NCI-H187 (cell line): ENCODE results near the gene PNLIPRP2.

Experiments used
- DNase-seq, 2 experiments: peaks; one replicate each; lab custom pipeline; 2025; lab: John Stamatoyannopoulos, UW

The PNLIPRP2 gene

DNA sequence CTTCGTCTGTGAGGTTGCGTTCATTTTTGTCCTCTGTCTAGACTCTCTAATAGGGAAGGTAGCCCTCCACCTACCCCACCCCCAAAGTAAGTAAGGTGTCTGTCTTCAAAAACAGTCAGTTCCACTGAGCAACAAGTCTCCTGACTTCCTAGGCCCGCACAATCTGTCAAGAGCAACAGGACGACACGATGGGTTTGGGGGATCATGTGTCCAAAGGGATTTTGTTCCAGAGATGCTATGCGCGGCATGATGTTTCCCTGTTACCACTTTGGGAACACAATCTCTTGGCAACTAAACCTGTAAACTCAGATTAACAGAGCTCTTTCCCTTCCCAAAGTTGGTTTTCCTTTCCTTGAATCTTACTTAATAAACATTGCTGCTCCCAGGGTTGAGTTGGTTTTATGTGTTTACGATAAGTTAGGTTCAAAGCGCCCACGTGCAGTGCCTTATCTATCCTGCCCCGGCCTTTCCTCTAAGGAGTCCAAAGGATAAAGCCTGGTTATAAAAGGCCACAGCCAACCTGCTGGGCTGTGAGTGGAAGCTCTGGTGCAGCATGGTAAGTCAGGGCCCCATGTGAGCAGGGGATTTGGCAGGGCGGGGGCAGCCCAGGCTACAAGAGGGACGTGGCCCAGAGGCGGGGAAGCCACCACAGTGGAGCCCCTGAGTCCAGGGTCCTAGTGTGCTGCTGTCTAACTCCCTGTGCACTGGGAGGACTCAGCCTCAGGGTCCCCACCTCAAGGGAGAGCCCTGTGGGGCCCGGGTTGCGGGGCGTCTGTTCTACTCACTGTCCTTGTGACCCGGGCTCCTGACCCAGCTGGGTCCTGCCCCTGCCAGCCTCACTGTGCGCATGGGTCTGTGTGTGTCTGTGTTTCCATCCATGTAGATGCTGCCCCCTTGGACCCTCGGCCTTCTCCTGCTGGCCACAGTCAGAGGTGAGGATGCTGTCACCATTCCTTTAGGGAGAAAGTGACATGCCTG lies at the start of gene PNLIPRP2:
Gene PNLIPRP2 (plus strand): TSS at position 531 of the 978 bp plus-strand sequence.
- no peak for DNase-seq

DNA sequence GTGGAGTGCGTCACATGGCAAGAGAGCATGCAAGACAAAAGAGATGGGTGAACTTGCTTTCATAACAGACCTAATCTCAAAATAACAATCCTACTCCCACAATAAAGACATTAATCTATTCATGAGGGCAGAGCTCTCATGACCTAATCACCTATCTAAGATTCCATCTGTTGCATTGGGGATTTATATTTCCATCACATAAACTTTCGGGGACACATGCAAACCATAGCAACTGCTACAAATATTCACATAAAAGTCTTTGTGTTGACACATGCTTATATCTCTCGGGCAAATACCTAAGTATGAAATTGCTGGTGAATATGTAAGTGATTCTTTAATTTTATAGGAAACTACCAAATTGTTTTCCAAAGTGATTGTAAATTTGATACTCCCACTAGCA lies 46.0 kb upstream of the PNLIPRP2 start:
- DNase-seq: no peak

DNA sequence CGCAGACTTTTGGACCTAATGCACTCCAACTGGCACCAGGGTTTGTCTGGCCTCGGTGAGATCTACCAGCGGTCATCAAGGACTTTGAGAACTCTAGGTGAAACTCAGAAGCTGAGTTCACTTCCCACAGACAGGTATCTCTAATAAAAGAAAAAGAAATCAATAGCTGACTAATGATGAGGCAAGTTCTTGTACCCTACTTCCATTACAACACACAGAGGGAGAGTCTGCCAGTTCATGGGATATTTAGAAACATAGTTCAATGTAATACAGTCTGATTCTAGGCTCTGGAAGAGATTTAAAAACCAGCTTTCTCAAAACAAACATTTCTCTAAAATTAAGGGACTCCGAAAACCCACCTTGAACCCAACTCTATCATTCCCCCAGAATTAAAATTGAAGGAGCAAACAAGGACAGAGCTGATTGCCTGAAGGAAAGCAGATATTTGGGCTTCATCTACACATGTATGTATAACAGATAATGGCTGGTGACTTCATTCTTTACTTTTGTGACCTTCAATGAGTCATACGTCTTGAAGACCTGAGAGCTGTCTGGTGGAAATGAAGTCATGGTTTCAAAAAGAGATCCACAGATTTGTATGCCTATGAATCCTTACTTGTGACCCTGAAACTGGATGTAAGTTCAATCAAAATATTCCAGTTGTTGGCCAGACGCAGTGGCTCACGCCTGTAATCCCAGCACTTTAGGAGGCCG lies 32.7 kb upstream of the PNLIPRP2 start:
- no peak for DNase-seq

DNA sequence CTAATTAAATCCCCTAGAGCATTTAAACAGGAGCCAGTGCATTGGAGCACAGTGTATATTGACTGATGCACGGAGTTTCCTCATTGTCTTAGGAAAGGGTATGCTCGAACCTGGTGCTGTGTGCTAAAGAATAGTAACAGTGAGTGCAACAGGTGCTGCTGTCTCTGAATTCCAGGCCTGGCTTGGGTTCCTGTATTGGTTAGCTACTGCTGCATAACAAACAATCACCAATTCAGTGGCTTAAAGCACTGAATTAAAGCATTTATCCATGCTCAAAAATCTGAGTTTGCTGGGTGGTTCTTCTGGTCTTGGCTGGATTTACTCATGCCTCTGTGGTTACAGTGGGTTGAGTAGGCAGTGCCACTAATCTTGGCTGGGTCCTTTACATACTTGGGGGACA lies 31.8 kb upstream of the PNLIPRP2 start:
- DNase-seq: no peak

DNA sequence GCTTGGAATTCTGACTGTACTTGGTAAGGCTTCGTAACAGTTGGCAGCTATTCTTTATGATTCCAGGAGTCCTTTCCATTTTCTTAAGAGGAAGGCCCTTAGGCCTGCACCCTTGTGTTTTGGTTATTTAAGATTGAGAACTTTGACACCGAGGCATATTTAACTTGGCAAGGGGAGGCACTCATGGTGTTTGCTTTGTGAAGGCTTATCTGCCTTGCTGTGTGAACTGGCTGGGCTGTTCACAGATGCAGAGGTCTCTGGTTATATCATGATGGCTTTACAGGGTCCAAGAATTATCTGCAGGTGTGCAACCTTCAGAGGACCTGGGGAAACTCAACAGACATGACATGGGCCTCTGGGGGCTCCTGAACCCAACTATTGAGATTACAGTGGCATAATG lies 30.8 kb upstream of the PNLIPRP2 start:
- no peak for DNase-seq

DNA sequence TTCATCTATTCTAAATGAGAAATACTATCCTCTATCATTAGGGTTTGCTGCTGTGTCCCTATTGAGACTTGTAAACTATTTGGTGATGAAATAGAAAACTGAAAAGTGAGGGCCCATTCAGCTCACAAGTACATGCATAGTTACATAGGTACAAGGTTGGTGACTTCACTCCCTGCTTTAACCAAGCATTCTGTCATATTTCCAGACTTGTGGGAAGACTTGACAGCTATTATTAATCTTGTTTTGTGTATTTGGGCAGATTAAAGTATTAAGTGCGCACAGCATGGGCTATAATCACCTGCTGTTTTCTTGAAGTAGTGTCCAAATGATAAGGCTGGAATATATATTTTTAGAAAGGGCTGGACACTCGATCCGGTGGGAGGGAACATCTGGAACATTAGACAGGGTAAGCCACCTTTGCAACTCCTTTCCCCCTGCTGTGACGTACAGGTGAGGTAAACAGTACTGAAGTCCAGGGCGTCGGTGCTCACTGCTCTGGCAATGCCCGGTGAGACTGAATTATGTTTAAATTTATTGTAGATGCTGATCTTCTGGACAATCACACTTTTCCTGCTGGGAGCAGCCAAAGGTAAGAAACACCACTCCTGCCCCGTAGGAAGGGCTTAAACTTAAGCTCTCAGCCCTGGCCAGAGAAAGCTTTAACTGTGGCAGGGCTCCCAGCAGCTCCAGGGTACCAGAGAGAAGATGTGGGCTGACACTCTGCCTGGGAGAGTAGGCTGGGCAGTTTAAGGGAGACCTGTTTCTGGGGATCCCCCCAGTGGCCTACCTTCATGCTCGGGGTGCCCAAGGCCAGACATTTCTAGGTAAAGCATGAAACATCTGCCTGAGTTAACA lies 29.9 kb upstream of the PNLIPRP2 start, which contains the start of gene PNLIPRP1:
Gene PNLIPRP1 (plus strand): TSS at position 370 of the 855 bp plus-strand sequence. CDS start 171 bp downstream, at position 541.
- no peak for DNase-seq

DNA sequence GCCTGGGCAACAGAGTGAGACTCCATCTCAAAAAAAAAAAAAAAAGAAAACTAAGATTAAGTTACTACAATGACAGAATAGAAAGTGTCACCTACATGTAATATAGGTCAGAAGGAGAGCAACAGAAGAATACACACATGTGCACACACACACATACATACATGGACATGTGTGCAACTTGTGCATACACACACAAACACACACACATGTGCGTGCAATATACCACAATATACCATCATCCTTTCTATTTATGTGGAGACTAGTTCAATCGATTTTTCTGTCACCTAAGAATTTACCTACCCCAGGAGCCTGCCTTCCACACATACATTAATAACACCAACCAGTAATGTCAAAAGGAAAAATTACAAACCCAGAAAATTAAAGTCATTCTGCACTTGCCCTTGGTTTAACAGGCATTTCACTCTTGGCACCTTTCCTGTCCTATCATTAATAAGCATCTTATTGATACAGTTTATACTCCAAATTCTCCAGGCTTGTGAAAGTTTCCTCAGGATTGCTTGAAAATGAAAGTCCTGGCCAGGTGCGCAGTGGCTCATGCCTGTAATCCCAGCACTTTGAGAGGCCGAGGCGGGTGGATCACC lies 27.5 kb upstream of the PNLIPRP2 start:
- DNase-seq: no peak

DNA sequence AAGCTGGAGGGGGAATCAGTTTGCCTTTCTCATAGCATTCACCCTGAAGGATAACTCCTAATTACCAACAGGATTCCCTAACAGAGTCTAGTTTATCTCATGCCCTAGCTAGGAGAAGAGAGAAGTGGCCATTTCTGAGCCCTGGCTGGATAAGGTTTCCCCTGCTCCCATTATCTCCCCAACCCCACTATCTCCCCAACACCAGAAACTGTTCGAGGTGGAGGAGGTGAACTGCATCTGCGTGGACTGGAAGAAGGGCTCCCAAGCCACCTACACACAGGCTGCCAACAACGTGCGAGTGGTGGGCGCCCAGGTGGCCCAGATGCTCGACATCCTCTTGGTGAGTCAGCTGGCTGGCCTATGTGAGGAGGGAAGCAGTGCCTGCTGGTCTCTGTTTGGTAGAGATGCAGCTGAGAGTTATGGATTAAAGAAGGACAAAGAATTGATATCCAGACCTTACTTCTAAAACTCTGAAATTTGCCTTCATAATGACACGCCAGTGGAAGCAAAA lies 26.2 kb upstream of the PNLIPRP2 start:
- DNase-seq: no peak

DNA sequence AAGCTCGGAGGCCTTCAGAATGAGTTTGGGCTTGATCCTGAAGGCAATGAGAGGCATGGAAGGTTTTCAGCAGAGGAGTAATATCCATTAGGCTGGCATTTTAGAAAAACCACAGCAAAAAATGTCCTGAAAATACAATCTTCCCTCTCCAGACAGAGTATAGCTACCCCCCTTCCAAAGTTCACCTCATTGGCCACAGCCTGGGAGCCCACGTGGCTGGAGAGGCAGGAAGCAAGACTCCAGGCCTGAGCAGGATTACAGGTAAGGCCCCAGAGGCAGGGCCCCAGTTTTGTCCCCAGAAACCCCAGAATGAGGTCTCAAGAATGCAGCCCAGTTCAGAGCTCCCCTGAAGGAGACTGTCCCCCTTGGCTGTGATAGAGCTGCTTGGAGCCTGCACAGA lies 24.7 kb upstream of the PNLIPRP2 start:
- DNase-seq: no peak

DNA sequence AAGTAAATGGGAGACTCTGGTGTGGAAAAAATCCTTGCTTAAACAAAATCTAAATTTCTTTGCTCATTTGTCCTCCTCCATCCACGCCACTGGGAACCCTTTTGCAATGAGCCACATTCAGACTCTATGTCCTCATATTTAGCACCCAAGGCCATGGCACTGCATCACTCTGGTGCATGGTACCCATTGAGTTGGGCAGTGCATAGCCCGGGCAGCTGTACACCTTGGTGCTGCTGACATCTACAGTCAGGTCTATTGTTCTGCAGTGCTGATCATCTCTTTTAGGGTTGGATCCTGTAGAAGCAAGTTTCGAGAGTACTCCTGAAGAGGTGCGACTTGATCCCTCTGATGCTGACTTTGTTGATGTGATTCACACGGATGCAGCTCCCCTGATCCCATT lies 23.2 kb upstream of the PNLIPRP2 start:
- no peak for DNase-seq

DNA sequence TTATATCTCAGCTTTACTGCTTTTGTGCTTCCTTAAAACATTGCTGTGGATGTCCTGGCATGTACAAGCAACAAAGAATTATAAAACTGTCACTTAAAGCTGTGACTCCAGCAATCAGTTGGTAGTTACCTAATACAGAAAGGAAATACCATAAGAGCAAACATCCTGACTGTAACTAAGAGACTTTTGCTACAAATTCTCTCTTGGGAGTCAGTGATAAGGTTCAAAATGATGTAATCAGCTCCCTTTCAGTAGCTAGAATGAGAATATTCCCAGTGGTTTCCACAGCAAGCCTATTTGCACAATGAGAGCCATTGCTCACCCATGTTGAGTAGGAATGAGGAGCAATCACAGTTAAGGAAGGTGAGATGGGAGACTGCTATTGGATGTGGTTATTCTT lies 22.4 kb upstream of the PNLIPRP2 start:
- no peak for DNase-seq

DNA sequence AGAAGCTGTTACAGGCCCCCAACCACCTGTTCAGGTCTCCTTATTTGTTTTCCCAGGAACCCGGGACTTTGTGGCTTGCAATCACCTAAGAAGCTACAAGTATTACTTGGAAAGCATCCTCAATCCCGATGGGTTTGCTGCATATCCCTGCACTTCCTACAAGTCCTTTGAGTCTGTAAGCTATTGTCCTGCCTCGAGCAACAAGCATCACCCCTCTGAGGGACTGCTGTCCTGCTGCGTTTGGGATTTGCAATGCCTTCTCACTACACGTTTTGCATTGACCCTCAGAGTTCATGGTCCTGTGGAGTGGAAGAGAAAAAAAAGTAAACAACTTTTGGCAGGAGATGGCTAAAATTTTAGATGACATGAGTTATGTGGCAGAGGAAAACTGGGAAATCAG lies 20.8 kb upstream of the PNLIPRP2 start:
- DNase-seq: no peak

DNA sequence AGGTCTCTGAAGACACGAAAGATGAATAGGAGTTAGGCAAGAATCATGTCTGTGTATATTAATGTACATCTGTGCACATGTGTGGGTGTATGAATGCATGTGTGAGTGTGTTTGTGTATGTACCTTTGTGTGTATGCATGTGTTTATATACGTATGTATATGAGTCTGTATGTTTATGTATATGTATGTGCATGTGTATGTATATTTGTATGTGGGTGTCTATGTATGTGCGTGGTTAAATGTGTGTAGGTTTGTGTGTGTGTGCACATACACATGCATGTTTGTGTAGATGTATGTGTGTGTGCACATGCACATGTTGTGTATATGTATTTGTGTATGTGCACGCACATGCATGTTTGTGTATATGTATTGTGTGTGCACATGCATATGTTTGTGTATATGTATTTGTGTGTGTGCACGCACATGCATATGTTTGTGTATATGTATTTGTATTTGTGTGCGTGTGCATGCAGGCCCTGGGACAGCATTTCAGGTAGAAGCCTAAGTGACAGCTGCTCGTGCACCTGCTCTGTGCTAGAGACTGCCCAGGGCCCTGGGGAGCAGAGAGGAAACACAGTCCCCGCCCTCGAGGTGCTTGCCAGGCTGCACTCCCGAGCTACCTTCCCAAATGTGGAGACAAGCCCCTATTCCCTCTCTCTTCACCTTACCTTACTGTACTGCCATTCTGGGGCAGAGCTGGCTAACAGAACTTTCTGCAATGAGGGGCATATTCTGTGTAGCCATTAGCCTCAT lies 17.9 kb upstream of the PNLIPRP2 start:
- no peak for DNase-seq

DNA sequence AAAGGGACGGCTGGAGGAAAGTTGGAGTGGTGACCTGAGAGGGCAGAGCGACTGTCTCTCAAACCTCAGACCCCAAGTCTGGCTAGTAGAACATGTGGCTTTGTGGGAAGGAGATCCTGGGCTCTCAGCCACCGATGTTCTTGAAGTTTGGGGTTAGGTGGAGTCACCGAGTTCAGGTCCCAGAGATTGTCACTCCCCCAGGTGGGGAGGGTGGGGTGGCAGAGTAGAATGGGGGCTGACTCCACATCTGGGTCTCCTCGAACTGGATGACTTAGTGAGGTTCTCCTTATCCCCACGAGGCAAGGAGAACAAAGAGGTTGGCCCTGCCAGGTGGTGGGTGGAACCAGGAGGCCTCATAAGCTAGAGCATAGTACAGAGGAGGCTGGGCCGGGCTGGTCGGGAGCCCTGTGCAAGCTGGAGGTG lies 14.7 kb upstream of the PNLIPRP2 start:
- DNase-seq: no peak

DNA sequence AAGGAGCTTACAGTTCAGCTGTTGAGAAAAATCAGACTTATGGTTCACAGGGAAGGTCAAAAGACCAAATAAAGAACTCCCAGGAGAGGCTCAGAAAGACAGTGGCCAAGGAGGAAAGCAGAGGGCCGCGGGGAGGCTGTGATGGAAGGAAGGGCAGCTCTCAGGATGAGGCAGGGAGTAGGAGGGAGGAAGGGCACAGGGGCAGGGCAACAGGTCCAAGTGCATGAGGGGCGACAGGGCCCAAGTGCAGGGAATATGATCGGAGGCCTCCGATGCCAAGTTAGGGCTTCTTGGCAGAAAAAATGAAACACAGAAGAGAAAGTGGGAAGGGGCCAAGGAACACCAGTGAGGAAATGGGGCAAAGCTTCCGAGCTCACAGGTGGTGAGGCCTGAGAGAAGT lies 13.4 kb upstream of the PNLIPRP2 start:
- DNase-seq: no peak

DNA sequence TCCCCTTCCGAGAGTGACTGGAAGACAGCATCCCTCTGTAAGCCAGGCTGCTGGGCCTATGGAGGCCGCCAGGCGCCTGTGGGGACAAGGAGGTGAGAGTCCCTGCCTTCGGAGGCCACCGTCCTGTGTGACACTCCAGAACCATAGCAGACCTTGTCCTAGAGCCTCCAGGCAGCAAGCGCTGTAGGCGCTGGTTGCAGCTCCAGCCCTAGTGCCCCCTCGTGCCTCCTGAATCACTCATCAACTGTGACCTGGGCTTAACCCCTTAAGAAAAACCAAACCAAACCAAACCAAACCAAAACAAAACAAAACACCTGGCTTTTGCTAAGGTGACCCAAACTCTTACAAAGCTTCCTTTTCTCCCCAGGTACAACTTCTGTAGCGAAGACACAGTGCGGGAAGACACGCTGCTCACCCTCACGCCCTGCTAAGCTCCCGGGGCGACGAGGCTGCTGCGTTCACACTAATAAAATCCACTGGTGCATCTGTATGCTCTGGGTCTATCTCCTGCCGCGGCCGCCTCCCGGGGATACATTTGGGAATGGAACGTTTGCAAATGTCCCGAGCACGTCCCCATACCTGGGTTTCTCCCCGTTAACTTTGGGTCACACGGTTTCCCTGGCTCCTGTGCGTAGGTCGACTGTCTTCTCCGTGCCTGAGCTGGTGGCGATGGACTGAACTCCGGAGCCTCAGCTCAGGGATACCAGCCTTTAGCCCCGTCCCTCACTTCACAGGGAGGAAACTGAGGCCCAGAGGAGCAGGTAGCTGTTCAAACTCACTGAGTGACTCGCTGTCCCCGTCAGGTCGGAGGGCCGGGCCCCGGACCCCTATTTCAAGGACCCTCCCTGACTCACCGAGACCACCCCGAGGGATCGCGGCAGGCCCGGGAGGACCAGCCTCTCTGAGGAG lies 11.8 kb upstream of the PNLIPRP2 start:
- no peak for DNase-seq

DNA sequence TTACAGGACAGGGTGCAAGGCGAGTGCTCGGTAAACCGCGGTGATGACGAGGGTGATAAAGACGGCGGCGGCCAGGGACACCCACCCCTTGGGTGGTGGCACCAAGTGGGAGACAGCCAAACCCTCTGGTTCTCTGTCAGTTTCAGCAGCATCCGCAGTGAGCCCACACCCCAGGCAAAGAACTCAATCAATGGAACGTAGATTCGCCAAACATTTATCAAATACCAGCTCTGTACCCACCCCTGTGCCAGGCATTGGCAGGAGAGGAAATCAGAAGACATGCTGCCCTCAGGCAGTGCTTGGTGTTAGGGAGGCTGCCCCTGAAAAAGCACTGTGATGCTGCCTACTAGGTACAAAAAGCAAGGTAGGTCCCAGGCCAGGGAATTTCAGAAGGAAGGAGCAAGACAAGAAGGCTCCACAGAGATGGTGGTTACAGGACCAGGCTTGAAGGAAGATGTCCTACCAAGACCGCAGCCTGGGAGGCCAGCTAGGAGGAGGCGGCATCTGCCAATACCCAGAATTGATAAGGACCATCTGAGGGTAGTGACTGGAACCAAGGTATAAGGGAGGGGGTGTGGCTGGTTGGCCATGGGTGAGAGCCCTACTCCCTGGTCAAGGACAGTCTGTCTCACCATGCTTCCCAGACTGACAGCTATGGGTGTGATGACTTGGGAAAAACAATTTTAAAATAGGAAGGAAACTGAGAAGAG lies 10.2 kb upstream of the PNLIPRP2 start:
- DNase-seq: no peak

DNA sequence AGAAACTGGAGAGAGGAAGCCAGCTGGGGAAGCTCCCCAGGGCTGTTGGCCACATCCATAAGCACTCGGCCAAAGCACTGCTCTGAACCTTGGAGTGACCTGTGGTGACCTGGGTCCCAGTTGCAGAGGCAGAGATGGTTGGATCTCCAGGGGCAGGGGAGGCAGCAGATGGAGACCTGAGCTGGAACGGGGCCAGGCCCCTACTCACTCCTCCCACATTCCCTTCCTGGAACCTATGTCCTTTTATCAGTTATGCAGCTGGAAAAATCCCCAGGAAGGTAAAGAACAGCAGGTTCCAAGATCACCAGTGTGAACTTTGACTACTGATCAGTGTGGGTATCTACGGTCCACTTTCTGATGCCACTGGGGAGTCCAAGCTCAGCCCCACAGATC lies 9.6 kb upstream of the PNLIPRP2 start:
- no peak for DNase-seq
